IPS-18a (cell line): ENCODE data around the gene LGR6.

Experiments used
- H3K27ac ChIP-seq: one replicate; pipeline ENCODE4 v1.5.1; 2013; ENCODE audit warnings: low read length
- H3K27me3 ChIP-seq: one replicate; pipeline ENCODE4 v1.6.1; 2013; ENCODE audit warnings: mild to moderate bottlenecking, low read length; ENCODE audit not compliant: control insufficient read depth, insufficient read depth
- H3K36me3 ChIP-seq: one replicate; pipeline ENCODE4 v1.6.1; 2013; ENCODE audit warnings: low read depth, low read length; ENCODE audit not compliant: control insufficient read depth
- H3K4me1 ChIP-seq: one replicate; pipeline ENCODE4 v1.6.1; 2013; ENCODE audit warnings: low read depth, low read length; ENCODE audit not compliant: control insufficient read depth
- H3K4me3 ChIP-seq: one replicate; pipeline ENCODE4 v1.5.1; 2013; ENCODE audit warnings: low read length
- H3K9ac ChIP-seq: one replicate; pipeline ENCODE4 v1.6.1; 2013; ENCODE audit warnings: mild to moderate bottlenecking, low read length, moderate library complexity
- H3K9me3 ChIP-seq: one replicate; pipeline ENCODE4 v1.6.1; 2013; ENCODE audit warnings: low read depth, low read length; ENCODE audit not compliant: control insufficient read depth

LGR6 gene

GRCh38 chr1:202151045-202151444, 42.6 kb upstream of the LGR6 start:
- no peak overlapping the region for H3K27ac ChIP-seq
- no peaks in the 10 kb centered on the region for H3K27me3 ChIP-seq
- H3K9ac ChIP-seq = no peak overlapping the region
- peaks cover 6% of the 10 kb centered on the region for H3K4me1 ChIP-seq
- H3K9me3 ChIP-seq = no peaks in the 10 kb centered on the region
- no peaks in the 10 kb centered on the region for H3K36me3 ChIP-seq
- H3K4me3 ChIP-seq = no peak overlapping the region

GRCh38 chr1:202152399-202152798, 41.2 kb upstream of the LGR6 start:
- no peaks in the 10 kb centered on the region for H3K36me3 ChIP-seq
- H3K27ac ChIP-seq = no peak overlapping the region
- H3K27me3 ChIP-seq = no peaks in the 10 kb centered on the region
- peaks cover 6% of the 10 kb centered on the region for H3K4me1 ChIP-seq
- H3K9ac ChIP-seq = no peak overlapping the region
- no peak overlapping the region for H3K4me3 ChIP-seq
- H3K9me3 ChIP-seq = no peaks in the 10 kb centered on the region

DNA sequence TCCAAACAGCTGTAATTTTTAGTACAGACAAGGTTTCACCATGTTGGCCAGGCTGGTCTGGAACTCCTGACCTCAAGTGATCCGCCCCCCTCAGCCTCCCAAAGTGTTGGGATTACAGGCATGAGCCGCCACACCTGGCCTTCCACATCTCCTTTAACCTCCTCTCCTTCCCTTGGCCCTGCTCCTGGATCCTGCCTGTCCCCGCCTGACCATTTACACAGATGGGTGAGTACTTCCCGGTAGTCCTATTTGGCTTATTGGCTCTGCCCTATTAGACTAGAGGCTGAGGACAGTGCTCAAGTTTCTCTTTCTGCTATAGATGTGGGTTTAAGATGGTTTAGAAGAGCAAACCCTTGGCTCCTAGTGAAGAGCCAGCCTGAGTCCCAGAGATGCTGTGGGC, 40.3 kb upstream of the LGR6 start:
- Histone ChIP-seq H3K27me3 (no peaks in the 10 kb centered on the region), H3K4me3 (no peak overlapping the region), H3K36me3 (no peaks in the 10 kb centered on the region), H3K9me3 (no peaks in the 10 kb centered on the region), H3K4me1 (peaks cover 6% of the 10 kb centered on the region), H3K27ac (no peak overlapping the region), H3K9ac (no peak overlapping the region)

DNA sequence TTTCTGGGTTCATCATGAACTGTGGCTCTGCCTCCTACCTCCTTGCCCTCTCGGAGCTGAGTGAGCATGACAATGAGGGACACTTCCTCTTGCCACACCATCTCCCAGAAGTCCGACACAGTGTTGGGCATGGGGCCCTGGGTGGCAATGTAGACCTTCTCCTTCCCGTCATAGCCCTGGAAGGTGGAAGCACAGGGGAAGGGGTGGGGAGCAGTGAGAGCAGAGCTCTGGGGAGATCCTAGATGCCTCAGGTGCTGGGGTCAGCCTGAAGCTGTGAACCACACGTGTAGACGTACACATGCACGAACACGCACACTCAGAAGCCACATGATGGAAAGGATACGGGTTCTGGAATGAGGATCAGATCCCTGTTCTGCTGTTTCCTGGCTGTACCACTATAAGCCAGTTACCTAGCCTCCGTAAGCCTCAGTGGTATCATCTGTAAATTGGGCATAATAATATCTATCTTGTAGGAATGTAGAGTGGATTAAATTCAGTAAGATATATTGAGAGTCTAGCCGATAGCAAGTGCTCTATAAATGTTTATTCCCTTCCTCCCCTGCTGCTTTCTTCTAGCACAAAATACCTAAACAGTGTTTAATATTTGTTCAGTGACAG, 39.3 kb upstream of the LGR6 start:
- H3K9ac ChIP-seq = no peak overlapping the region
- peaks cover 10% of the 10 kb centered on the region for H3K4me1 ChIP-seq
- H3K9me3 ChIP-seq = no peaks in the 10 kb centered on the region
- H3K27ac ChIP-seq = no peak overlapping the region
- H3K4me3 ChIP-seq = no peak overlapping the region
- H3K36me3 ChIP-seq = no peaks in the 10 kb centered on the region
- H3K27me3 ChIP-seq = no peaks in the 10 kb centered on the region

DNA sequence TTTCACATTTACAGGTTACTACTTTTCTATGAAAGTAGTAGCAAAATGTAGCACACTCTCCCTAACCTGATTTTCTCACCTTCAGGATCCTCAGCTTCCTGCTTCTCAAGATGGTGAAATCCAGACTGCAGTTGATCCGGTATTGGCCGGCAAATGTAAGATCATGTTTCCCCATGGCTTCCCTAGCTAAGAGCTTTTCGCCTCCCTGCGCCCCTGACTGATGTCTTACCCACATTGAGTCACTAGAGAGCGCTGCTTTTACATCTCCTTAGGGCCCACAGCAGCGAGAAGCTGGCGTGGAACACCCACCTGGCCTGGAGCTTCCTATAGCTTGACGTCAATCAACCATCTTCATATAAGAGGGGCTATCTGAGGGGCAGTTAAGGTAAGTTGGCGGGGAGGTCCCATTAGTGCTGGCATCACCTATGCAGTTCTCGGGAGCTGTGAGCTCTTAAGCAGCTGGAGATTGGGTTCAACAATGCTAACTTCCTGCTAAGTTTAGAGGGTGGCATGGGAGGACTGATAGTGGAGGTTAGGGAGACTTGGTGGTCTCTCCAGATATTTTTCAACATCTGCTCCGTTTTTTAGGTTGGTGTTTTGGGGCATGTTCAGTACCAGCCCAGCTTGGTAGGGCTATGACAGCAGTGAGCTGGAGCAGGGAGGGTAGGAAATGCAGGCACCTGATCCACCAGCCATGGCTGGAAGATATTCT, 38.7 kb upstream of the LGR6 start:
- no peak overlapping the region for H3K9ac ChIP-seq
- no peaks in the 10 kb centered on the region for H3K27me3 ChIP-seq
- H3K9me3 ChIP-seq = no peaks in the 10 kb centered on the region
- H3K27ac ChIP-seq = no peak overlapping the region
- H3K4me1 ChIP-seq = peaks cover 16% of the 10 kb centered on the region
- H3K4me3 ChIP-seq = no peak overlapping the region
- no peaks in the 10 kb centered on the region for H3K36me3 ChIP-seq

DNA sequence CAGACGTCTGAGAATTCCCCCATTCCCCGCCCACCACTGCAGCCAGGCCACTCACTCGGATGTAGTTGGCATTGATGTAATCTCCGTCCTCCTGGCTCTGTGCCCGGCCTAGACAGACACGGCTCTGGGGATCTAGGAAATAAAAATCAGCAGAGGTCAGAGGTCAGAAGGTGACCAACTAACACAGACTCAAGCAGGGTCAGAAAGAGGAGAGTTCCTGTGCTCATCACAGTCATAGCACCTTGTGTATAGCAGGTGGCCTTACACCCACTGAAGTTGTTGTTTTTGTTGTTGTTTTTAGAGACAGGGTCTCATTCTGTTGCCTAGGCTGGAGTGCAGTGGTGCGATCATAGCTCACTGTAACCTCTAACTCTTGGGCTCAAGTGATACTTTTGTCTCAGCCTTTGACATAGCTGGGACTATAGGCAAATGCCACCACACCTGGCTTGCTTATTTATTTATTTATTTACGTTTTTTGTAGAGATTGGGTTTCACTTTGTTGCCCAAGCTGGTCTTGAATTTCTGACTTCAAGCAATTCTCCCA, 38.0 kb upstream of the LGR6 start:
- Histone ChIP-seq H3K36me3 (no peaks in the 10 kb centered on the region), H3K4me3 (no peak overlapping the region), H3K27me3 (no peaks in the 10 kb centered on the region), H3K27ac (no peak overlapping the region), H3K9me3 (no peaks in the 10 kb centered on the region), H3K9ac (no peak overlapping the region), H3K4me1 (peaks cover 20% of the 10 kb centered on the region)

- H3K4me1 ChIP-seq = peaks cover 20% of the 10 kb centered on the region
- no peak overlapping the region for H3K4me3 ChIP-seq
- H3K27me3 ChIP-seq = no peaks in the 10 kb centered on the region
- H3K36me3 ChIP-seq = no peaks in the 10 kb centered on the region
- no peaks in the 10 kb centered on the region for H3K9me3 ChIP-seq
- no peak overlapping the region for H3K27ac ChIP-seq
- no peak overlapping the region for H3K9ac ChIP-seq
Observed at GRCh38 chr1:202156590-202156989, 37.0 kb upstream of the LGR6 start.

DNA sequence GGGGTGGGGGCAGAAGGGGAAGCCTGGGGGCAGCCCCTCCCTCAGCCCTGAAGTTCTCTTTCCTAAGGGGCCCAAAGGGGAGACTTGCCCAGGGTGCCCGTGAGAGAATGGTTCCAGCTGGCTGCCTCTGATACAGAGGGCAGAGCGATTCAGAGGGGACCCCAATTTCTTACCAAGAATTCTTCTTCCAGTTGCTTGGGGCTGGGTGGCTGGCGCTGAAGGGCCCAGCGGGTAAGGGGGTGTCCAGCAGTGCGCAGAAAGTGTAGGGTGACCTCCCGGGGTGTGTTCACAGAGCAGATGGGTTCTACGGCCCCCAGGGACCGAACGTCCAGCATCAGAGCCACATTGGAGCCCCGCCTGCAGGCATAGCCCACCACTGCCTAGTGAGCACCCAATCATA, 35.7 kb upstream of the LGR6 start:
- Histone ChIP-seq H3K27me3 (no peaks in the 10 kb centered on the region), H3K36me3 (no peaks in the 10 kb centered on the region), H3K4me1 (peaks cover 20% of the 10 kb centered on the region), H3K9ac (no peak overlapping the region), H3K4me3 (no peak overlapping the region), H3K9me3 (no peaks in the 10 kb centered on the region), H3K27ac (no peak overlapping the region)

DNA sequence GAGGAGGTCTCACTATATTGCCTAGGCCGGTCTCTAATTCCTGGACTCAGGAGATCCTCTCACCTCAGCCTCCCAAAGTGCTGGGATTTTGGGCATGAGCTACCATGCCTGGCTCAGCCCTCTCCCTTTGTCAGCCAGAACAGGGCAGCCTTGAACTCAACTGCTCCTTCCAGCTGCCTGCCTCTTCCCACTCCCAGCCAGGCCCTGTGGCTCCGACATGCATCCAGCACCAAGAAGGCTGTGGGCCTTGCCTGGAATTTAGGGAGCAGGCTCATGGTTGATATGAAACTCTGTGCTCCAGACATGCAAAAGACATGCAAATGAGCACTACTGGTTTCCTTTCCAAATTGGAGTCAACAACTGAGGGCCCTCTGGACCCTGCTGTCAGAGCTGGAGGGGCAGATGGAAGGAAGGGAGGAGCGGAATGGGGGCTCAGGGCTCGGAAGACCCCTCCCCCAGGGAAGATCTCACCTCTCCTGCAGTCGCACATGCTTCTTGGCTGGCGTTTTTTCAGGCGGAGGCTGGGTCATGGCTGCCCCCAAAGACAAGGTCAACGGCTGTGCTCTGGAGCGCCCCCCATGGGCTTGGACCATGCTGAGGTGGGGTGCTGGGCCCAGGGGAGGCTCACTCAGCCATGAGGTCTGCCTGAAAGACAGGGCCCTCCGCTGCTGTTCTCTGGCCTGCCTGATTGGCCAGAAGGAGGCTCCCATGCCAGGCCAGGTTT, 34.6 kb upstream of the LGR6 start:
- H3K36me3 ChIP-seq = no peaks in the 10 kb centered on the region
- H3K4me1 ChIP-seq = peaks cover 20% of the 10 kb centered on the region
- H3K9me3 ChIP-seq = no peaks in the 10 kb centered on the region
- no peaks in the 10 kb centered on the region for H3K27me3 ChIP-seq
- H3K27ac ChIP-seq = no peak overlapping the region
- H3K4me3 ChIP-seq = no peak overlapping the region
- H3K9ac ChIP-seq = no peak overlapping the region

GRCh38 chr1:202159534-202160371, 33.8 kb upstream of the LGR6 start:
- no peaks in the 10 kb centered on the region for H3K27me3 ChIP-seq
- H3K9me3 ChIP-seq = no peaks in the 10 kb centered on the region
- H3K4me1 ChIP-seq = peaks cover 14% of the 10 kb centered on the region
- H3K4me3 ChIP-seq = no peak overlapping the region
- no peaks in the 10 kb centered on the region for H3K36me3 ChIP-seq
- H3K9ac ChIP-seq = no peak overlapping the region
- H3K27ac ChIP-seq = no peak overlapping the region

- H3K36me3 ChIP-seq = no peaks in the 10 kb centered on the region
- H3K9me3 ChIP-seq = no peaks in the 10 kb centered on the region
- no peak within 1 kb of the TSS for H3K27ac ChIP-seq
- no peaks in the 10 kb centered on the region for H3K27me3 ChIP-seq
- H3K4me3 ChIP-seq = no peak within 1 kb of the TSS
- H3K4me1 ChIP-seq = peaks cover 14% of the 10 kb centered on the region
- no peak within 1 kb of the TSS for H3K9ac ChIP-seq
Observed at GRCh38 chr1:202160377-202160940, 33.1 kb upstream of the LGR6 start, which contains the start of gene PTPN7. Gene PTPN7, minus strand, starts transcription at chr1:202160602. Its CDS starts 1,200 bp downstream, at chr1:202159402.
